ENCODE results near the gene EPHA4.

GRCh38 chr2:221461901-221462300 lies 110.2 kb downstream of the EPHA4 start:
- TF ChIP-seq EZH2 (optimal IDR thresholded peaks at IDR 0.05; ENCODE audit: low read depth, low read length) = no peak
- TF ChIP-seq, protein P1, sequence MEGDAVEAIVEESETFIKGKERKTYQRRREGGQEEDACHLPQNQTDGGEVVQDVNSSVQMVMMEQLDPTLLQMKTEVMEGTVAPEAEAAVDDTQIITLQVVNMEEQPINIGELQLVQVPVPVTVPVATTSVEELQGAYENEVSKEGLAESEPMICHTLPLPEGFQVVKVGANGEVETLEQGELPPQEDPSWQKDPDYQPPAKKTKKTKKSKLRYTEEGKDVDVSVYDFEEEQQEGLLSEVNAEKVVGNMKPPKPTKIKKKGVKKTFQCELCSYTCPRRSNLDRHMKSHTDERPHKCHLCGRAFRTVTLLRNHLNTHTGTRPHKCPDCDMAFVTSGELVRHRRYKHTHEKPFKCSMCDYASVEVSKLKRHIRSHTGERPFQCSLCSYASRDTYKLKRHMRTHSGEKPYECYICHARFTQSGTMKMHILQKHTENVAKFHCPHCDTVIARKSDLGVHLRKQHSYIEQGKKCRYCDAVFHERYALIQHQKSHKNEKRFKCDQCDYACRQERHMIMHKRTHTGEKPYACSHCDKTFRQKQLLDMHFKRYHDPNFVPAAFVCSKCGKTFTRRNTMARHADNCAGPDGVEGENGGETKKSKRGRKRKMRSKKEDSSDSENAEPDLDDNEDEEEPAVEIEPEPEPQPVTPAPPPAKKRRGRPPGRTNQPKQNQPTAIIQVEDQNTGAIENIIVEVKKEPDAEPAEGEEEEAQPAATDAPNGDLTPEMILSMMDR (IDR thresholded peaks at IDR 0.05; ENCODE audit: low read length) = no peak
